Measurements from ENCODE around the gene PKLR.

Gene PKLR

DNA sequence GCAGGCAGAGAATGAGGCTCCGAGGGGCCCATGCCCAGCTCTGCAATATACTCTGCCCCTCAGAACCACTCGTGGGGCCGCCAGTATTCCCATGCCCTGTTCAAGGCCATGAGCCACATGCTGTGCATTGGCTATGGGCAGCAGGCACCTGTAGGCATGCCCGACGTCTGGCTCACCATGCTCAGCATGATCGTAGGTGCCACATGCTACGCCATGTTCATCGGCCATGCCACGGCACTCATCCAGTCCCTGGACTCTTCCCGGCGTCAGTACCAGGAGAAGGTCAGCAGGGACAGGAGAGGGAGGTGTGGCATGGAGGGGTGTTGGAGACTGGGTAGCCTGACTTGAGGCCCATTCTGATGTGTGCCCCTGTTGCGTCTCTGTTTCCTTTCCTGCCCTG lies 16.8 kb downstream of the PKLR start:
- no peak for DNase-seq (ENCODE audit: low spot score)

- no peak for DNase-seq (ENCODE audit: low spot score)
Measured at GRCh38 chr1:155282488-155283091, 18.6 kb downstream of the PKLR start.

GRCh38 chr1:155279268-155279667 lies 22.0 kb downstream of the PKLR start:
- DNase-seq (ENCODE audit: low spot score), result no peak

- no peak for DNase-seq (ENCODE audit: low spot score)
Measured at GRCh38 chr1:155278689-155279160, 22.5 kb downstream of the PKLR start.

GRCh38 chr1:155277902-155278688 lies 23.1 kb downstream of the PKLR start:
- DNase-seq (ENCODE audit: low spot score), result peak; percentile 56

- DNase-seq (ENCODE audit: low spot score), result peak; percentile 99
Measured at GRCh38 chr1:155277070-155277901, 24.0 kb downstream of the PKLR start, which contains the start of gene HCN3. Gene HCN3, plus strand, starts transcription at chr1:155277463. Its CDS starts 128 bp downstream, at chr1:155277591.

- peak; percentile 97 for DNase-seq (ENCODE audit: low spot score)
Measured at GRCh38 chr1:155273343-155274245, 27.6 kb downstream of the PKLR start, which contains the start of gene CLK2. Gene CLK2, minus strand, starts transcription at chr1:155273504. Its CDS starts 2,527 bp downstream, at chr1:155270977.

DNA sequence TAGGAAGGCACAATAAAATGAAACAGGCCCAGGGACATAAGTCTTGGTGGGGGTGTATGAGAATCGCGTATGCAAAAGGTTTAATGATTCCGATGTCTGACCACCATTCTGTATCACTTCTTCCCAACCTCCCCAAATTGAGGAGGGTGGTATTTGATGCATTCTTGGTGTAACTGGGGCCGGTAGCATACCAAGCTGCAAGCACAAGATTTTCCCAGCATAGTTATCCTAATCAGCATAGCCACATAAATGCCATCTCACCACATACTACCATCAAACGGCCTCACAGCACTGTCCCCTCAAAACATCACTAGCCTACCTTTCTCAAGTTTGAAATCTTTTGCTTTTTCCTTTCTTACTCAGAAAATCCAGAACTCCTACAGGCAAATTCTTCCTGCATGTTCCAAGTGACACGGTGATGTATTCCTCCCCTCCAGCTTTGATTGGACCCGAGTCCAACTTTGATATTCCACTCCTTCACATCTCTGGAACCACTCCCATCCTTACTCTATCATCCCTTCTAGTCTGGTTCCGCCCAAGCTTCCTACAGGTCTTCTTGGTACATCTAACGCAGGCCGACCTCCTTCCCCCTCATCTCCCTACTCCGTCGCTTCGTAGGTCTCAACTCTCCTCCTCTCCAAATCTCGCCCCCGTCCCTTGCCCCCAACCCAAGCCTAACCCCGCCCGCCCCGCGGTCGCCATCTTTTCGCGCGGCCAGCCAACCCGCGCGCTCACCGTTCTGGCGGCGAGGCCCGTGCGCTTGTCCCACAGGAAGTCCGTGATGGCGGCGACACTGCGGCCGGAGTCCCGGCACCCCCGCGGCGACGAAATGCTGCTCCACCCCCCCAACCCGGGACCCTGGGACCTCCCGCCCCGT lies 28.5 kb downstream of the PKLR start:
- peak; percentile 71 for DNase-seq (ENCODE audit: low spot score)

GRCh38 chr1:155269381-155269780 lies 31.9 kb downstream of the PKLR start:
- no peak for DNase-seq (ENCODE audit: low spot score)

DNA sequence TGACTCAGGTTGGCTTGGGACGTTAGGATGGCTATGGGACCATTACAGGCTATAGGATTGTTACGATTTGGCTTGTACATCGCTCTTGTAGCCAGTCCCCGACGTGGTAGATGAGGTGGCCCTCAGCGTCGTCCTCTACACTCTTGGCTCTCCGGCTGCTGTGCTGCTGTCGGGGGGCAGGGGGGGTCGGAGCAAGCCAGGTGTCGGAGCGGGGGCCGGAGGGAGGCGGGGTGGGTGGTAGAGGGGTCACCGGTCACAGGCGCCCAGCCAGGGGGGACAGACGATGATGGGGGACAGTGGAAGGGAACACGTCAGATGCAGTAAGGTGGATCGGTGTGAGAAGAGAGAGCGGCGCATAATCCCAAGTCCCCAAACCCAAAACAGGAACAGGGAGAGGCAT lies 32.6 kb downstream of the PKLR start:
- no peak for DNase-seq (ENCODE audit: low spot score)

DNA sequence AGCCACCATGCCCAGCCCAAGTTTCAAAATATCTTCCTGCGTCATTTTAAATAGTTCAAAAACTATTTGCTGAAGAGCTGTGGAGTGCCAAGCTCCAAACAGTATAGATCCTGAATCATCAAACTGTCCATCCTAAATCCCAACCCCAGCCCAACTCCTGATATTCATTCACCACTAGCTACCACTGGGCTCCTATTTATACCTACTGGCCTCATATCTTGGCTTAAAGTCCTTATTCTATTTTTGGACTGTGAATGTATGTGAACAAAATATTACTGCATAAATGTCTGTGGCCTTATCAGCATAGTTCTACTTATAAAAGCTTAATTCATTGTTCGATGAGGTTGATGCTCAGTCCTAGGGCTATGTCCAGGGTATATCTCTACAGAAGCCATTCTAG lies 33.9 kb downstream of the PKLR start:
- DNase-seq (ENCODE audit: low spot score), result no peak

GRCh38 chr1:155266553-155266952 lies 34.7 kb downstream of the PKLR start:
- no peak for DNase-seq (ENCODE audit: low spot score)

DNA sequence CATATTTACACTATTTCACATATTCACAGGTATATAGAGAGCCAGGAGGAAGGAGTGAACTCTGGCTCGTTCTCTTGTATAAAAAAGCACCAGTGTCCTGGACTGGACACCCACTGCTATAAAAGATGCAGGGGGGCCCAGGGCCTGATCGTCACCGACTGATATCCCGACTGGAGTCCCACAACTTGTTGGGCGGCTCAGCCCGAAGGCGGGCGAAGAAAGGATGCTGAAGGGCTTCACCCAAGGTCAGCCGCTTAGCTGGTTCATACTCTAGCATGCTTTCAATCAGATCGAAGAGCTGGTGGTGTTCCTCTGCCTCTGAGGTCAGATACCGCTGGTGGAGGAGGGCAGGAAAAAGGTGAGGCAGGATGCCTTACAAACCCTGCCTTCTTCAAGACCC lies 38.2 kb downstream of the PKLR start:
- DNase-seq (ENCODE audit: low spot score), result no peak

DNA sequence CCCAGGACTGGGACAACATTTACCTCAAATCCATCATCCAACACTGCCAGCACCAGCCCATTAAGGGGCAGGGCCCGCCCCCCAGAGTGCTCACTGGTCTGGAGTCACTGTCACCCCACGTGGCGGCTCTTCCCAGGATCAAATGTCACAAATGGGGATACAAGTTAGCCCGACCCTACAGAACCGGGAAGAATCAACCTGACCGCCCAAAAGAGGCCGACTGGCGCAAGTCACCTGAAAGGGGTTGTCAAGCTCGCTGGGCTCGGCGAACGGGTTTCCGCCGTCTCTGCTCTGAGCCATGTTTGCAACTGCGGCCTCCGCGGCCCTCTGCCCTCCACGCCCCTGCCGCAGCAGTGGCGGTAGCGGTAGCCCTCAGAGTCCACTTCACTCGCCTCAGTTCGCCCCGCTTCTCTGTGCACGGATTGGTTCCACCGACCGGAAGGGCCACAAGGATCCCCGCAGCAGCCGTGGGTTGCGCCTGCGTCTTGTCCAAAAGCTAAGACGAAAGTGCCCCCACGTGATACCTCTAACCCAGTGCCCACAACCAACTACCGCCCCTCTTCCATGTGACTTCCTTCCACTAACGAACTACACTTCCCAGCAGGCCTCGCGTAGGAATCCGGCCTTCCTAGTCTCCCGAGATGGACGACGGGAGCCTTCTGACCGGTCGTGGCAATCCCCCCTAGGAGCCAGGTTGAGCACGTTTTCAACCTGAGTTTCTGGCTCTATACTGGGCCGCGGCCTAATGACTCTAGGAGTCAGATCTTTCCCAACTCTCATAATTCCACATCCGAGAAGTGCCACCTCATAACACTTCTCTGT lies 39.2 kb downstream of the PKLR start, which contains the start of gene SCAMP3:
TSS of gene SCAMP3 (minus strand) at position 509 of the 822 bp plus-strand sequence. CDS start at position 300, 209 bp downstream.
- peak; percentile 97 for DNase-seq (ENCODE audit: low spot score)

DNA sequence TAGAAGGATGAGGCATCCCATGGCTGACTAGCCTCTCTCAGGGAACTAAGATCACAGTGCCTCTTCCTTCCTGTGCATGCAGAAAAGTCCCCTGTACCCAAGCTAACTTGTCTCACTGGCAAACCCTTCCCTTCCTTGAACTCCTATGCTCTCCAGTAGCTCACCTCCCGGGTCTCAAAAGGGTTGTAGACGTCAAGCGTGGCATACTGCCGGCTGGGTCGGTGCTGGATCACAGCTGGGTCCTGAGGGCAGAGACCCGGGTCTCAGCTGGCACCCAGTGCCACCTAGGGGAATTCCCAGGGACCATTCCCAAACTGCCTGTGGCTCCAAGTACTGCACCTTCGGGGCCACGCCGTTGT lies 39.8 kb downstream of the PKLR start:
- peak; percentile 35 for DNase-seq (ENCODE audit: low spot score)

GRCh38 chr1:155260276-155260675 lies 41.0 kb downstream of the PKLR start:
- DNase-seq (ENCODE audit: low spot score), result no peak

- DNase-seq (ENCODE audit: low spot score), result no peak
Measured at GRCh38 chr1:155256058-155256852, 45.0 kb downstream of the PKLR start.

DNA sequence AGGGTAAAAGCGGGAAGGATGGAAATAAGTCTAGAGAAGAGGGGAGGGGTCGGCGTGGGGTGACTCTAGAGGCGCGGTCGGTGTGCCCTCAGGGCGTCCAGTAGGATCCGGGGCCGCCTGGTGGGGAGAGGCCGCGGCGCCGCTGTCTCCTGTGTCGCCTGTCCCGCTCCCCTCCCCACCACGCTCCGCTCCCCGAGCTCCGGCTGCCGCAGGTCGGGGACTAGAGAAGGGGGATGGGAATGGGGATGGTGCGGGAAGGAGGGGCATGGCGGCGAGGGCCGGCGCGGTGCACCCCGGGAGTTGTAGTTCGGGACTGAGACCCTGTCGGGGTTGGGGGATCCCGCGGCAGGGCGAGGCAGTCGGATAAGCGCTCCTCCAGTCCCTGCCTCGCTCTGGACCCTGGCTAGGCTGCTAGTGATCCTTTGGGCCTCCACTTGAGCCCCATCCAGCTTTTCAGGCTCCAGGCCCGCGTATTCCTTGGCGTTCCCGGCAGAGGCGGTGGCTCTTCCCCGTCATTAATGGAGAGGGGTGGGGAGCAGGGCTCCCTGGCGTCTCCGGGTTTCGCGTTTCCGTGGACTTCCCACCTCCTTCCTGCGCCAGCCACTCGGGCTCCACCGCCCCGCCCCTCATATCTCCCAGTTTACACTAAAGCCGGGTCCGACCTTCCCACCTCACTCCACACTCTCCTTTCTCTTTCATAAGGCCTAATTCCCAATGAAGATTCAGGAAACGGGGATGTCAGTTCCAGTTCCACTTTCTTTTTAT lies 45.8 kb downstream of the PKLR start, which contains the start of gene ENTREP3:
TSS of gene ENTREP3 (minus strand) at position 241 of the 765 bp plus-strand sequence. CDS start 606 bp downstream, outside the sequence.
- peak; percentile 92 for DNase-seq (ENCODE audit: low spot score)

Measured in AG08396 (cell line).